NB4 (cell line): ENCODE results near the gene FTO.

ENCODE experiments used
- MYC ChIP-seq: IDR thresholded peaks from 2 replicates; pipeline ENCODE4 v1.6.1; 2011; ENCODE audit warnings: low read depth, low read length
- POLR2A ChIP-seq: IDR thresholded peaks from 2 replicates; pipeline ENCODE4 v1.6.1; 2011; ENCODE audit warnings: mild to moderate bottlenecking; ENCODE audit not compliant: insufficient read length; ENCODE audit errors: extremely low read depth

DNA sequence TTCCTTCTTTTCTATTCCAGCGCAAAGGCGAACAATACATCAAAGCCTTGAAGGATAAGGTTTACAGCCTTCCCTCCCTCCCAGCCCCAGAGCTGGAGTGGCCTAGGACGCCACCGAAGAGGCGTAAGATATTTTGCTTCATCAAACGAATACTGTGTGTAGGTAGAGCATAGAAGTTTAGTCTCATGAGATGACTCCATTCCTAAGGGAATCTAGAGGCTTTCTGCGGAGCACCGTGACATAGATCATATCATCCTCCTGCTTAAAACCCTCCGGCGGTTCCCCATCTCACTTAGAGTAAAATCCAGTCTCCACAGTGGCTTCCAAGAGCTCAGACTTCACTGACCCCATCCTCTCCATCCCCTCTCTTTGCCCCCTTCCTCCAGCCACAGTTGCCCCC, 390.7 kb downstream of the FTO start:
- TF ChIP-seq MYC = no peak
- no peak for TF ChIP-seq POLR2A
